ENCODE data around the gene FLYWCH1.

The FLYWCH1 gene

GRCh38 chr16:2970563-2970962 is 58.8 kb downstream of the FLYWCH1 start:
- DNase-seq = no peak

DNA sequence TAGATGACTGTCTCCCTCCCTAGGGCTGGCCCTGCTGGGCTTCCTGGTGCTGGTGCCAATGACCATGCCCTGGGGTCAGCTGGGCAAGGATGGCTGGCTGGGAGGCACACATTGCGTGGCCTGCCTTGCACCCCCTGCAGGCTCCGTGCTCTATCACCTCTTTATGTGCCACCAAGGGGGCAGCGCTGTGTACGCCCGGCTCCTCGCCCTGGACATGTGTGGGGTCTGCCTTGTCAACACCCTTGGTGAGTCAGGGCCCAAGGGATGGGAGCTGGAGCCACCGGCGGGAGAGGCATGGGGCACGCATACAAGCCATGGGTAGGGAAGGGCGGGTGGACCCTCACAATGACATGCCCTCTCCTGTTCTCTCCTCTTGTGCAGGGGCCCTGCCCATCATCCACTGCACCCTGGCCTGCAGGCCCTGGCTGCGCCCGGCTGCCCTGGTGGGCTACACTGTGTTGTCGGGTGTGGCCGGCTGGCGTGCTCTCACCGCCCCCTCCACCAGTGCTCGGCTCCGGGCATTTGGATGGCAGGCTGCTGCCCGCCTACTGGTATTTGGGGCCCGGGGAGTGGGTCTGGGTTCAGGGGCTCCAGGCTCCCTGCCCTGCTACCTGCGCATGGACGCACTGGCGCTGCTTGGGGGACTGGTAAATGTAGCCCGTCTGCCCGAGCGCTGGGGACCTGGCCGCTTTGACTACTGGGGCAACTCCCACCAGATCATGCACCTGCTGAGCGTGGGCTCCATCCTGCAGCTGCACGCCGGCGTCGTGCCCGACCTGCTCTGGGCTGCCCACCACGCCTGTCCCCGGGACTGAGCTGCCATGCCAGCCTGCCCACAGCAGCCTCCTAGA is 59.6 kb downstream of the FLYWCH1 start:
- no peak for DNase-seq

DNA sequence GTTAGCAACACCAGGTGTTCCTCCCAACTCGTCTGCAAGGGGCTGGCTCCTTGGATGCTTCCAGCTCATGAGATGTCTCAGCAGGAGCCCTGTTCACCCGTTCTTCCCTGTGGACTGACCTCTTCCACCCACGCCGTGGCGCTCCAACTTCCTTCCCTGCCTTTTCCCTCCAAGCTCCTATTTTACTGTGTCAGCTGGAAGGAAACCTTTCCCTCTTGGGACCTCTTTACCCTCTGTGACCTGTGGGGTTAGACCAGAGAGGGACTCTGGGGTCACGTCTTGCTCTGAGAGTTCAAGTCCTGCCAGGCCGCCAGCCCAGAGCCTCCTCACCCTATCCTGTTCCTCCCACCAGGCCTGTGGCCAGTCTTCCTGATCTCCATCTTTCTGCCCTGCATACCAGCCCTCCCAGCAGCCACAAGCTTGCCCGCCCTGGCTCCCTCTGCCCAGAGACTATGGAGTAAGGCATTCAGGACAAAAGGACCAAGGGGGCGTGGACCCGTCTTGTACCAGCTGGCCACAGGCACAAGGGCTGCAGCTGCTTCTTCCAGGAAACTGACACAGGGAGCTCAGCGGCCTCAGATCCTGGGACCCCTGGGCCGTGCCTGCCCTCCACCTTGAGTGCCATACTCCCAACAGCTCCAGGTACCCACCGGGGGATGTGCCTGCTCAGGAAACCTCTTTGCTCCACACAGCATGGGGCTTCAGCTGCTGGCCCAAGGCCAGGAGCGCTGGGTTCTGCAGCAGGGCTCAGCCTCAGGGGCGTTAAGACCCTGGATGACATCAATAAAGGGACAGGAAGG is 60.5 kb downstream of the FLYWCH1 start:
- DNase-seq = no peak

DNA sequence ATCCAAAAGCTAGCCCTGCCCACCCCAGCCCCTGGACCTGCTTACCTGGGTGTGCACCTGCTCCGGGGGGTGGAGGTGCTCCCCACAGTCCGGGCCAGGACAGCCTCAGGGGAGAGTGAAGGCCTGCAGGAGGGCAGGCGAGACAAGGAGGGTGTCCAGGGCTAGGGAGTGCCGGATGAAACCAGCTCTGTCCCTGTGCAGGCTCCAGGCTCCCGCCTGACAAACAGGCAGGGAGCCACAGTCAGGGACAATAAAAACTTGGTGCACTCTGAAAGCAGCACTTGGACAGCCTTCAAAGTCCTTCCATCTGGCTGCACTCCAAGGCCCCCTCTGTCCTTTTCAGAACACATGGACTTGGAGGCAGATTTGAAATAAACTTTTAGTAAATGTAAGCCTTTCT is 61.4 kb downstream of the FLYWCH1 start:
- DNase-seq = no peak

DNA sequence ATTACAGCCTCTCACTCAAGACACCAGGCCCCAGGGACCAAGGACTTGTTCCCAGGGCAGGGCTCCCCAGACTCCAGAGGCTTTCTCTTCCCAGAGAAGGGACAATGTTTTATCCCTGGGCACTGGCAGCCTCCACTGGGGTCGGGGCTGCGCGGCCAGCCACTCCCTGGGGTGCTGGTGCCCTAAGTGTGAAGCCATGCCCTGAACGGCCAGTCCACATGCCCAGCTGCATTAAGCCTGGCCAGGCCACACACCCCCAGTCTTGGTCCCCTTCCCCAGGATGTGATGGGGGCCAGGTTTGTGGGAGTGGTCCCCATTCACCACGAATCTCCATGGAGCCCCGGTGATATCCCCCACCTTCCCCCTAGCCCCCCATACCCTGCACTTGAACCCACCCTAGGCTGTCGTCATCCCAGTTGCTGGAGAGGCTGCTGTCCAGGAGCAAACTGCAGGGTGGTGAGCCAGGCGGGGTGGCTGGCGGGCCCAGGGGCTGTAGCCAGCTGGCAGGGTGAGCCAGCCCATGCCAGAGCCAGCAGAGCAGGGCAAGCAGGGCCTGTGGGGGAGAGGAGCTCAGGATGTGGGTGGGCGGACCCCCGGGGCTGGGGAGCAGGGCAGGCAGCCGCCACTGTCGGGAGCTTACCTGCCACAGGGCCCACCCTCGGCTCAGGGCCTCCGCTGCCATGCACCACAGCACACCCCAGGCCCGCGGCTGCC is 62.0 kb downstream of the FLYWCH1 start:
- no peak for DNase-seq

DNA sequence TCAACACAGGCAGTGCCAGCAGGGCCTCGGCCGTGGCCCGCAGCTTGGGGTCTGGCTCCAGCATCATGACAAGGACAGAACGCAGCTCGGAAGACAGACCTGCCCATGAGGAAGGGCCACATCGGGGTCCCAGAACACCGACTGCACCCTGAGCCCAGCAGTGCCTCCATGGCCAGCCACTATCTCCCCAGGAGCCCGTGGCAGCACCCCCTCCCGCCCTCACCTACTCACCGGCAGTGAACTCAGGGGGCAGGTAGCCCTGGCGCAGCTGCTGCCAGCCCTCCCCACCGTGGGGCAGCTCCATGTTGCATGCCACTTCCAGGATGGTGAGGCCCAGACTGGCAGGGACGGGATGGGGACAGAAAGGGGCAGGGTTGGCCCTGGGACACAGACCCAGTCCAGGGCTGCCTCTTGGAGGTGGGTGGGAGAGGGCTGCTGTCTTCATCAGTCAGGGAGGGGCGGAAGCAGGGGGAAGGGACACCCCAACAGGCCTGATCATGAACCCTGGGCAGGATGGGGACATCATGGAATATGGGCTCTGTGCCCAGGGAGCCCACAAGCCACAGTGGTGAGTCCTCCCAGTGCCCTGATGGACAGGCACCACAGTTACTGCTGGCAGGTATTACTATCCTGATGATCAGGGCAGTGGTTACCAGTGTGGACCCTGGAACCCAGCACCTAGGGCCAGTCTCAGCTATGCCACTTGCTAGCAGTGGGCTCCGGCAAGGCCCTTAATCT is 62.8 kb downstream of the FLYWCH1 start:
- DNase-seq = no peak

DNA sequence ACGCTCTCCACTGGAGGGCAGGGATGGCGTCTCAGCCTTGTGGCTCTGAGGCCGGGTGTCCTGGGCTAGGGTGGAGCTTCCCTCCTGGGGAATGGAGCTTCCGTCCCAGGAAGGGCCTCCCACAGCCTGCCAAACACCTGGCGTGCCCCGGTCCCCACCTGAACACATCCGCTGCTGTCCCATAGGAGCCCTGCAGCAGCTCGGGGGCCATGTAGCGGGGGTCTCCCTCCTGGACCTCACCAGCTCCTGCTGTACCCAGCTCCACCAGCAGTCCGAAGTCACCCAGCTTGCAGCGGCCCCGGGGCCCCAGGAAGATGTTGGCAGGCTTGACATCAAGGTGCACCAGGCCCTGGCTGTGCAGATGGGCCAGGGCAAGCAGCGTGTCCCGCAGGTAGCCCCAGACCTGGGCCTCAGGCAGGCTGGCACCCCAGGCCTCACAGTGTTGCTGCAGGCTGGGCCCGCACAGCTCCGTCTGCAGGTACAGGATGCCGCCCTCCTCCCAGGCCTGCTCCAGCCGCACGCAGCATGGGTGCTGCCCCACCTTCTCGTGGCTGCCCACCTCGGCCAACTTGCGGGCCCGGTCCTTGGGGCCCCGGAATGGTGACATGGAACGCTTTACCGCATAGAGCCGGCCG is 63.5 kb downstream of the FLYWCH1 start:
- DNase-seq = no peak

DNA sequence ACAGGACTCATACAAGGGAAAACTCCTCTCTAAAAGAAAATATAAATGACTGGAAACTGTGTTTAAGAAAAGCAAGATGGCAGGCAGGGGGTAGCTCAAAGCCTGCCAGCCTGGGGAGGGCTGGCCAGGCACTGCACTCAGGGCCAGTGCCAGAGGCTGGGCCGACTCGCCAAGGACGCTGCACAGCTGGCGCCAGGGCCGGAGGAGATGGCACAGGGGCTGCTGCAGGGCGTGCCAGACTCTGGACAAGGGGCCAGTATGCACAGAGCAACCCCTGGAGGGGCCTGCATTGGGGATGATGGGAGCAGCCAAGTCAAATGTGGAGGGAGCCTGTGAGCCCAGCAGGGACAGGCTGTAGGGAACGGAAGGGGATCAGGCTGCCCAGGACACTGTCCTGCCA is 64.5 kb downstream of the FLYWCH1 start:
- no peak for DNase-seq

- no peak for DNase-seq
These were observed 64.9 kb downstream of the FLYWCH1 start for GRCh38 chr16:2976673-2977072.

DNA sequence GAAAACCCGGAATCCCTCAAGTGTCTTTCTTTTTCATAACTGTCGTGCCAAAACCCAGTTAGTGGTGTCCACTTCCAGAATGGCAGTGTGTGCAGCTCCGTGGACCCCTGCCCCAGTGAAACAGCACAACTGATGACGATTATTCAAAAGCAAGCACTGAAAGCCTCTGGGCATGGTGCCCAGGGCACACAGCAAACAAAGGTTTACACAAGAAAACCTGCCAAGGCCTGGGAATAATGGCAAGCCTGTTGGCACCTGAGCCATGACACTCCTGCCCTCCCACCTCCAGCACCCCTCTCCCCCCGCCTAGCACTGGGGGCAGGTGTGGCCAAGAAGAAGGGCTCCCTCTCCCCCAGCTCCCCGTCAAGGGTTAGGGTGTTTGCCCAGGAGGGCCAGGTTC is 65.7 kb downstream of the FLYWCH1 start:
- no peak for DNase-seq

GRCh38 chr16:2979669-2980226 is 68.0 kb downstream of the FLYWCH1 start:
- no peak for DNase-seq

DNA sequence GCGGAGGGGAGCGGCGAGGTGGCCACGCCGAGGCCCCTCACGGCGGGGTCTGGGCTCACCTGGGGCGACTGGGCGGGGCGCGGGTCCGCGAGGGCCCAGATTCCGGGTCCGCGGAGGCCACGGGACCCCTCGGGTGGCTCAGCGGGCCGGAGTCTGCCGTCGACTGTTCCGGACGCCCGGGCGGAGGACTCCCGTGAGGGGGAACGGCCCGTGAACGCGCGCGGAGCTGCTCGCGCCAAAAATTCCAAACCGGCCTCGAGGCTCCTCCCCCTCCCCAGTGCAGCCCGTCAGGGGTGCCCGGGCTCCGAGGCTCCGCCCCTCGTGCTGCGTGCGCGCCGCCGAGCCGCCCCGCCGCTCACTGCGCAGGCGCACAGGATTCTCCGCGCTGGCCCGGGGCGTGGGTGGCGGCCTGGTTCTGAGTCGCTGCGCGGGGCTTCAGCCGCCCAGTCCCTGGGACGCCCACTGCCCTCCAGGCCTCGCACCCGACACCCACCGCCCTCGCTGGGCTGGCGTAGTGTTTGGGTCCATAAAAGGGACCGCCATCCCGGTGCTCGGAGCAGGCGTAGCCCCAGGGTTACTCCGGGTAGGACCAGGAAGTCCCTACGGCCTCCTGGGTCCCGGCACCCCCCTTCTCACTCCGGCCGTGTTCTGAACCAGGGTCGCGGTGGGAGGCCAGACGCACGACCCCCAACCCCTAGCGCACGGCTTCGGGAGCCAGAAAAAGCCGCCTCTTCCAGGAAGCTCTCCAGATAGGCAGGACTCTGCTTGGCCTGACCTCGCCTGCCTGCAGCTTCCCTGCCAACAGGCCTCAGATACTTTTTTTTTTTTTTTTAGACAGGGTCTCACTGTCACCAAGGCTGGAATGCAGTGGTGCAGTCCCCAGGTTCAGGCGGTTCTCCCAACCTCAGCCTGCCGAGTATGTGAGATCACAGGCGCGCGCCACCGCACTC is 68.8 kb downstream of the FLYWCH1 start, which contains the start of gene PKMYT1:
PKMYT1 (minus strand) TSS at position 220 of the 950 bp plus-strand sequence. CDS start 789 bp downstream, outside the sequence.
- DNase-seq = peak; percentile 75

GRCh38 chr16:2981177-2981898 is 69.6 kb downstream of the FLYWCH1 start:
- DNase-seq = no peak

DNA sequence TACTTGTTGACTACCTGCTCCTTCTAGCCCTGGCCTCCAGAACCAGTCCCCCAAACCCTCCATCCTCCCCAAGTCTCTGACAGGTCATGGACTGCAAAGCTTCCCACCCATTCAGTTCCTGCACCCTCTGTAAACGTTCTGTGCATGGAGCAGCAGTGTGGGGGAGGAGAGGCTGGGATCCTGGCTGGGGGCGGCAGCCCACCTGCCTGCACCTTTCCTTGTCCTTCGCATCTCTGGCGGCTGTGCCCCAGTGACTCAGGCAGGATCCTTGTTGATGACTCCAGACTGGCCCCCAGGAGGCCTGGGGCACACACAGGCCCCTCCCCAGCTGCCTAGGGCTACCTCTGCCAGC is 70.1 kb downstream of the FLYWCH1 start:
- no peak for DNase-seq

GRCh38 chr16:2982402-2982801 is 70.7 kb downstream of the FLYWCH1 start:
- no peak for DNase-seq

- DNase-seq = no peak
These were observed 72.0 kb downstream of the FLYWCH1 start for GRCh38 chr16:2983706-2984136.

GRCh38 chr16:2985462-2985861 is 73.7 kb downstream of the FLYWCH1 start:
- DNase-seq = no peak

- DNase-seq = no peak
These were observed 74.2 kb downstream of the FLYWCH1 start for GRCh38 chr16:2985893-2986355.

DNA sequence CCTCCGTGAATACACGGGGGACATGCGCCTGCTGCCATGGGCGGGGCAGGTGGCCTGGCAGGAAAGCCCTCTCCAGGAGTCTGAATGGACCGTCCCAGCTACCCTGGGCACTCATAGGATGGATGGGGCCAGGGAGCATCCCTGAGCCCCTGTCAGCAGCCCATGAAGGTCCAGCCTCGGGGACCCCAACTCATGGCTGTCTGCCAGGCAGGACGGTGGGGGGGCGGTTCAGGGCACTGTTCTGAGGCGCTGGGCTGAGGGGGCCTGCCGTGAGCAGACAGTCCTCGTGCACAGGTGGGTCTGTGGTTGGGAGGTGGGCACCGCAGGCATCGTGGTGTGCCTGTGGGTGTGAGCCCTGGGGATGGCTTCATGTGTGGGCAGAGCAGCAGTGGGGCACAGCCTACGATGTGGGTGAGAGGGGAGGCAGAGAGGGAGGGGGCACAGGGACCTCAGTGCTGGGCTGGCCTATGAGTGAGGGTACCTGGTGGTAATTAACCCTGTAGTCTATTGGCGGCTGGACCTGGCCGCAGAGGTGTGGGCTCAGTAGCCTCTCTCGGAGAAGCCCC is 75.0 kb downstream of the FLYWCH1 start:
- no peak for DNase-seq

Data from NCI-H1048 (cell line).